KOPT-K1 (cell line): Measurements from ENCODE around the gene RPRD1B.

ENCODE experiments used
- H3K27ac ChIP-seq: fragments of 200-600 bp; sonication (generic); 2 replicates; pipeline ENCODE4 v1.5.1; 2016; ENCODE audit warnings: antibody characterized with exemption, mild to moderate bottlenecking, low read depth, low read length; ENCODE audit not compliant: poor library complexity, severe bottlenecking
- H3K36me3 ChIP-seq: fragments of 200-600 bp; sonication (generic); 2 replicates; pipeline ENCODE4 v1.5.1; 2017; ENCODE audit warnings: antibody characterized with exemption, mild to moderate bottlenecking, low read length, moderate library complexity; ENCODE audit not compliant: insufficient read depth
- H3K9me3 ChIP-seq: fragments of 200-600 bp; sonication (generic); 2 replicates; pipeline ENCODE4 v1.5.1; 2017; ENCODE audit warnings: antibody characterized with exemption, low read length, mild to moderate bottlenecking; ENCODE audit not compliant: insufficient read depth, poor library complexity, severe bottlenecking

RPRD1B gene

GRCh38 chr20:38033330-38034107 is at the start of gene RPRD1B, which contains the start of gene TTI1:
TSS of gene RPRD1B (plus strand) at chr20:38033746. CDS start at chr20:38033948, 202 bp downstream.
TSS of gene TTI1 (minus strand) at chr20:38033456. CDS start at chr20:38013816, 19,640 bp downstream.
- Histone ChIP-seq H3K9me3 (no peaks in the 10 kb centered on the region), H3K27ac (peak within 1 kb of the TSS; percentile 94), H3K36me3 (peaks cover 48% of the 10 kb centered on the region)

- Histone ChIP-seq H3K27ac (no peak overlapping the region), H3K9me3 (no peaks in the 10 kb centered on the region), H3K36me3 (peaks cover 96% of the 10 kb centered on the region)
Measured at GRCh38 chr20:37984018-37984785, 49.3 kb upstream of the RPRD1B start.

GRCh38 chr20:37986044-37986858 is 47.3 kb upstream of the RPRD1B start:
- Histone ChIP-seq H3K9me3 (no peaks in the 10 kb centered on the region), H3K36me3 (peaks cover 99% of the 10 kb centered on the region), H3K27ac (no peak overlapping the region)

GRCh38 chr20:37986873-37987601 is 46.5 kb upstream of the RPRD1B start:
- Histone ChIP-seq H3K36me3 (peaks cover 99% of the 10 kb centered on the region), H3K27ac (no peak overlapping the region), H3K9me3 (no peaks in the 10 kb centered on the region)

GRCh38 chr20:37987602-37988290 is 45.8 kb upstream of the RPRD1B start:
- Histone ChIP-seq H3K36me3 (peaks cover 99% of the 10 kb centered on the region), H3K27ac (no peak overlapping the region), H3K9me3 (no peaks in the 10 kb centered on the region)

GRCh38 chr20:37988306-37988954 is 45.1 kb upstream of the RPRD1B start:
- H3K27ac ChIP-seq: no peak overlapping the region
- H3K36me3 ChIP-seq: peaks cover 99% of the 10 kb centered on the region
- H3K9me3 ChIP-seq: no peaks in the 10 kb centered on the region

- peaks cover 97% of the 10 kb centered on the region for H3K36me3 ChIP-seq
- no peaks in the 10 kb centered on the region for H3K9me3 ChIP-seq
- no peak overlapping the region for H3K27ac ChIP-seq
Measured at GRCh38 chr20:37989601-37990295, 43.8 kb upstream of the RPRD1B start.

- peaks cover 98% of the 10 kb centered on the region for H3K36me3 ChIP-seq
- no peaks in the 10 kb centered on the region for H3K9me3 ChIP-seq
- no peak overlapping the region for H3K27ac ChIP-seq
Measured at GRCh38 chr20:37990571-37991151, 42.9 kb upstream of the RPRD1B start.

GRCh38 chr20:37991157-37991866 is 42.2 kb upstream of the RPRD1B start:
- H3K36me3 ChIP-seq: peaks cover 98% of the 10 kb centered on the region
- H3K27ac ChIP-seq: no peak overlapping the region
- H3K9me3 ChIP-seq: no peaks in the 10 kb centered on the region

GRCh38 chr20:37991908-37992307 is 41.6 kb upstream of the RPRD1B start:
- Histone ChIP-seq H3K27ac (no peak overlapping the region), H3K9me3 (no peaks in the 10 kb centered on the region), H3K36me3 (peaks cover 98% of the 10 kb centered on the region)

- no peak overlapping the region for H3K27ac ChIP-seq
- H3K36me3 ChIP-seq: peaks cover 98% of the 10 kb centered on the region
Measured at GRCh38 chr20:37992802-37993409, 40.6 kb upstream of the RPRD1B start.

GRCh38 chr20:37994512-37994911 is 39.0 kb upstream of the RPRD1B start:
- Histone ChIP-seq H3K9me3 (no peaks in the 10 kb centered on the region), H3K27ac (no peak overlapping the region), H3K36me3 (peaks cover 98% of the 10 kb centered on the region)

More at GRCh38 chr20:37992802-37993409, 40.6 kb upstream of the RPRD1B start:
- no peaks in the 10 kb centered on the region for H3K9me3 ChIP-seq
